Smooth muscle cell of the coronary artery (primary cell): Measurements from ENCODE around the gene FOLH1. TPM values are rescaled to one million over a fixed set of nuclear protein-coding genes. Genes with fewer than 3 reads are reported as not detected.

Source experiments
- total RNA-seq: library from RNA; depleted of rRNA; stranded (reverse); fragments of >200 nt; gene quantifications from 2 replicates; pipeline ENCODE4 v1.2.3, GENCODE V29; 2014; ENCODE audit warnings: low replicate concordance

Gene FOLH1
- 0.12 TPM in 1 of 2 replicates, not detected in the other for total RNA-seq

DNA sequence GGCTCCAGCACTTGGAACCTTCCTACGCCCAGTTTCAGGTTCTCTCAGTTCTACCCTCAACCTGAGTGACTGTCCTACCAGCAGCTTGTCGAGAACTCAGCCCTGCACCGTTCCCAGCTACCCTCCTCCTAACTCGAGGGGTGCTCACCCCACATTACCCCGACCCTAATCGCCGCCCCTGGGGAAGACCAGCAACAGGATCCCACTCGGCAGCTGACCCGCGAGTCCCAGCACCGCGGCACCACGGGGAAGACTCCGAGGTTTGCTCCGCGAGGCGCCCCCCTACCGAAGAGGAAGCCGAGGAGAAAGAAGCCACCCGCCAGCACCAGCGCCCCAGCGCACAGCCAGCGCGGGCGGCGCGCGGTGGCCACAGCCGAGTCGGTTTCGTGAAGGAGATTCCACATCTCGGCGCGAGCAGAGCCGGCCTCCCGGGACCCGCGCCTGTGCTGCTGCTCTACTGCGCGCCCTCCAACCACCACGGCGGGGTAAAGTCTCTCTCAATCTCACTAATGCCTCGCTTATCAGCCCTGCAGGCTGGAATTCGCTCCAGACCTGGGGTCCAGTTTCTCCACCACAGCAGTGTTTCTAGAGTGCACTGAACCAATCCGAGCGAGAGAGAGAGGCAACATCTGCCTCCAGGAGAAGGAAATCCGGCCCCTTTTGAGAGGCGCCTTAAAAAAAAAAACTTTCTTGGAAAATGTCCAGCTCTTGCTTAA is at the start of gene FOLH1:
FOLH1 (minus strand) TSS at position 597 of the 716 bp plus-strand sequence; CDS start at position 404, 193 bp downstream.

Other genes with a start within 250 kb of the FOLH1 start
- gene TRIM51G, start 224.7 kb downstream of the FOLH1 start, total RNA-seq = not detected in 2 replicates
- not detected in 2 replicates for gene TRIM49B, start 179.8 kb downstream of the FOLH1 start, total RNA-seq
- gene TRIM64C, start 149.5 kb downstream of the FOLH1 start, total RNA-seq = 0.08 TPM in 1 of 2 replicates, not detected in the other